SK-N-SH (cell line): ENCODE data around the gene GUCA1C. TPM values are rescaled to one million over a fixed set of nuclear protein-coding genes. Genes with fewer than 3 reads are reported as not detected.

Experiments used
- CTCF ChIA-PET: fragments of 300-600, 350-600 bp; formaldehyde crosslinking; extraction: SDS; loops from one replicate; lab custom pipeline; 2021; lab: Yijun Ruan, JAX
- POLR2A ChIA-PET: fragments of 350-600 bp; sonication (Branson Sonifier 250); formaldehyde crosslinking; extraction: SDS; loops from one replicate; lab custom pipeline; 2020; ENCODE audit warnings: antibody characterized with exemption, inconsistent platforms; lab: Yijun Ruan, JAX
- DNase-seq: peaks from one replicate; pipeline ENCODE4 v3.0.0; 2012
- H2AFZ ChIP-seq: fragments of 200-600 bp; sonication (generic); 2 replicates; pipeline ENCODE4 v1.8.1; 2016; ENCODE audit warnings: antibody characterized with exemption, mild to moderate bottlenecking, low read depth
- H3F3A ChIP-seq: fragments of 200-600 bp; sonication (generic); replicated peaks from 2 replicates; pipeline ENCODE3; 2016; ENCODE audit warnings: antibody characterized with exemption, mild to moderate bottlenecking; ENCODE audit not compliant: insufficient read depth
- H3K27ac ChIP-seq, 2 experiments: fragments of 200-500 bp in 1 of 2; fragments of 200-600 bp in 1 of 2; sonication (Bioruptor generic) in 1 of 2; sonication (generic), shearing (Covaris generic) in 1 of 2; 2 replicates each; pipeline versions ENCODE4 v1.5.1 to v1.6.1; 2014 to 2016; ENCODE audit warnings: low read depth in 2 of 2, inconsistent platforms in 1 of 2, low read length in 1 of 2, mild to moderate bottlenecking in 1 of 2, mixed read lengths in 1 of 2
- H3K27me3 ChIP-seq: fragments of 200-600 bp; sonication (generic), shearing (Covaris generic); 2 replicates; pipeline ENCODE4 v1.6.1; 2016; ENCODE audit warnings: mixed run types; ENCODE audit not compliant: insufficient read depth
- H3K36me3 ChIP-seq, 2 experiments: fragments of 200-500 bp in 1 of 2; fragments of 200-600 bp in 1 of 2; sonication (Bioruptor generic) in 1 of 2; sonication (generic) in 1 of 2; replicated peaks in 1 of 2; 2 replicates each; pipeline versions ENCODE3 to v1.5.1; 2014 to 2016; ENCODE audit warnings: low read length in 1 of 2, mild to moderate bottlenecking in 1 of 2; ENCODE audit not compliant: insufficient read depth in 2 of 2, control insufficient read depth in 1 of 2
- H3K4me1 ChIP-seq, 2 experiments: fragments of 200-500 bp in 1 of 2; fragments of 200-600 bp in 1 of 2; sonication (Bioruptor generic) in 1 of 2; sonication (generic), shearing (Covaris generic) in 1 of 2; 2 replicates each; pipeline versions ENCODE4 v1.5.1 to v1.6.1; 2014 to 2016; ENCODE audit warnings: low read depth in 1 of 2, low read length in 1 of 2, mixed run types in 1 of 2; ENCODE audit not compliant: insufficient read depth in 2 of 2, control insufficient read depth in 1 of 2
- H3K4me2 ChIP-seq: fragments of 200-600 bp; sonication (generic), shearing (Covaris generic); 2 replicates; pipeline ENCODE4 v1.6.1; 2017; ENCODE audit warnings: mixed run types
- H3K4me3 ChIP-seq, 2 experiments: fragments of 200-500 bp in 1 of 2; fragments of 200-600 bp in 1 of 2; sonication (Bioruptor generic) in 1 of 2; sonication (generic), shearing (Covaris generic) in 1 of 2; 2 replicates each; pipeline versions ENCODE4 v1.5.1 to v1.8.1; 2014 to 2016; ENCODE audit warnings: low read depth in 2 of 2, inconsistent platforms in 1 of 2, low read length in 1 of 2, mild to moderate bottlenecking in 1 of 2, mixed read lengths in 1 of 2, moderate library complexity in 1 of 2
- H3K79me2 ChIP-seq: fragments of 200-600 bp; sonication (generic); 2 replicates; pipeline ENCODE4 v1.8.1; 2017; ENCODE audit warnings: mild to moderate bottlenecking; ENCODE audit not compliant: insufficient read depth
- H3K9ac ChIP-seq: fragments of 200-600 bp; sonication (generic); 2 replicates; pipeline ENCODE4 v1.6.1; 2017; ENCODE audit warnings: mixed run types
- H3K9me2 ChIP-seq: fragments of 200-600 bp; sonication (generic); 2 replicates; pipeline ENCODE4 v1.6.1; 2017; ENCODE audit warnings: mixed run types
- H3K9me3 ChIP-seq: fragments of 200-600 bp; sonication (generic); 2 replicates; pipeline ENCODE4 v1.6.1; 2017; ENCODE audit warnings: mixed run types, mild to moderate bottlenecking, moderate library complexity
- H4K20me1 ChIP-seq: fragments of 200-600 bp; sonication (generic); 2 replicates; pipeline ENCODE4 v1.6.1; 2017; ENCODE audit warnings: mild to moderate bottlenecking, mixed run types; ENCODE audit not compliant: insufficient read depth
- FOXJ3 ChIP-seq: sonication (generic); formaldehyde crosslinking; IDR thresholded peaks from 2 replicates; pipeline ENCODE4 v1.5.1; 2020; ENCODE audit warnings: mild to moderate bottlenecking, missing genetic modification reagents
- FOXM1 ChIP-seq: IDR thresholded peaks from 2 replicates; pipeline ENCODE4 v1.4.0; 2012; ENCODE audit warnings: low read depth, mild to moderate bottlenecking
- GABPA ChIP-seq: IDR thresholded peaks from 2 replicates; pipeline ENCODE4 v1.4.0; 2012; ENCODE audit warnings: low read depth, mild to moderate bottlenecking
- MXI1 ChIP-seq: IDR thresholded peaks from 2 replicates; pipeline ENCODE4 v1.6.1; 2012; ENCODE audit warnings: mild to moderate bottlenecking, low read depth, low read length, improper control_type of control experiment
- NFIC ChIP-seq: IDR thresholded peaks from 2 replicates; pipeline ENCODE4 v1.4.0; 2012; ENCODE audit warnings: borderline replicate concordance
- NRF1 ChIP-seq: IDR thresholded peaks from 2 replicates; pipeline ENCODE4 v1.6.1; 2012; ENCODE audit warnings: low read depth, mild to moderate bottlenecking, low read length
- WGBS: methylation state at CpG from one replicate; pipeline ENCODE4 v1.1.6; 2017; ENCODE audit warnings: low lambda C conversion rate; 5-methylcytosine and 5-hydroxymethylcytosine counted together
- polyA plus RNA-seq, 3 experiments: library from polyadenylated mRNA; depleted of rRNA; stranded (reverse); fragments of >200 nt; gene quantifications; 2 replicates each; pipeline ENCODE4 v1.2.3, GENCODE V29; 2012
- TF ChIP-seq, protein P1 (sequence below): IDR thresholded peaks from 2 replicates; pipeline ENCODE4 v1.4.0; 2012; ENCODE audit warnings: low read depth, borderline replicate concordance
- TF ChIP-seq, protein P2 (sequence below): fragments of 150-350 bp; IDR thresholded peaks from 2 replicates; pipeline ENCODE4 v1.6.1; 2017; ENCODE audit warnings: antibody characterized with exemption, low read length, low read depth, borderline replicate concordance
- TF ChIP-seq, protein P3 (sequence below): fragments of 150-350 bp; IDR thresholded peaks from 2 replicates; pipeline ENCODE4 v1.6.1; 2016; ENCODE audit warnings: mild to moderate bottlenecking, low read depth, low read length
- TF ChIP-seq, protein P4 (sequence below): IDR thresholded peaks from 2 replicates; pipeline ENCODE4 v1.6.1; 2012; ENCODE audit warnings: mild to moderate bottlenecking, low read depth, low read length, moderate library complexity
- TF ChIP-seq, protein P5 (sequence below): IDR thresholded peaks from 2 replicates; pipeline ENCODE4 v1.4.0; 2012; ENCODE audit warnings: low read depth

GUCA1C gene
- polyA plus RNA-seq, 1 of the 3 experiments (the other 2 are of a cell fraction), result not detected

DNA sequence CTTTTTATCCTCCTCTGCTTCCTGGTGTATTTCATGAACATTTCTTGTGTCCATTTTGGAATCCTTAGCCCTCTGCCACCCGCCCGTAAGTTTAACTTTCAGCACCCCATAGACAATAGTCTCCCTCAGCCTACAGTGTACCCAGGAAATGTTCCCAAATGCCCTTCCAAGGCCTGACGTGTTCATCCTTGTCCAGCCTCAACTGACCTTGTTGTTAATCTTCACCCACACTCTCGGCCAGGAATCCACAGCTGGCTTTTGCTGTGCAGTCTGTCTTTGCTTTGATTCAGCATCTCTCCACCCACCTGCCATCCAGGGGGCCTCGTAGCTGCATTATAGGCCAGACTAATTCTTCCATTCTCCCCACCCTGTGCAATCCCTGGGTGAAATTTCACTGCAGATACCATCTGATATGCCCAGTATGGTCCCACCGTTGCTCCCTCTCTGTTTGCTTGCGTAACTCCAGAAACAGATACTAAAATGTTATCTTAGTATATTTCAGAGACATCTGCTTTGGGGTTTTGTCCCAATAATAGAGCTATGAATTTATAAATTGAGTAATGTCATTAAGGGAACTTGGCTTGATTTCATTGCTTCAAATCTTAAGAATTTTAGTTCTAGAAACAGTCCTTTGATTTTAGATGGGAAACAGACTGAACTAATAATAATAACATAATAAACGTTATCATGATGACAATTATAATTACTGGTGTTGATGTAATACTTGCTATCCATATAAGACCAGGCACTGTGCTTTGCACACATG, 16.6 kb downstream of the GUCA1C start:
- H2AFZ ChIP-seq, result no peak overlapping the region
- peaks cover 0 to 6% of the 10 kb centered on the region in 2 experiments; a peak in 1 of 4 replicates for H3K4me1 ChIP-seq
- no peak overlapping the region for H3K27ac ChIP-seq
- H3K4me3 ChIP-seq, result no peak overlapping the region
- CTCF ChIA-PET, result interaction anchor here (3.4 kb wide), 1 partner anchor 22 kb away, joined by 15 read pairs; no protein-coding TSS in a partner anchor
- no peak overlapping the region for H3K9ac ChIP-seq
- H3K4me2 ChIP-seq, result no peak overlapping the region
- H4K20me1 ChIP-seq, result no peaks in the 10 kb centered on the region
- H3K79me2 ChIP-seq, result no peaks in the 10 kb centered on the region
- no peaks in the 10 kb centered on the region for H3K9me2 ChIP-seq
- H3K9me3 ChIP-seq, result no peaks in the 10 kb centered on the region
- POLR2A ChIA-PET, result no interaction called here
- 52% methylated on average over 8 of the region's 8 CpGs for WGBS
- TF ChIP-seq FOXM1, result no peak
- TF ChIP-seq, protein P1, sequence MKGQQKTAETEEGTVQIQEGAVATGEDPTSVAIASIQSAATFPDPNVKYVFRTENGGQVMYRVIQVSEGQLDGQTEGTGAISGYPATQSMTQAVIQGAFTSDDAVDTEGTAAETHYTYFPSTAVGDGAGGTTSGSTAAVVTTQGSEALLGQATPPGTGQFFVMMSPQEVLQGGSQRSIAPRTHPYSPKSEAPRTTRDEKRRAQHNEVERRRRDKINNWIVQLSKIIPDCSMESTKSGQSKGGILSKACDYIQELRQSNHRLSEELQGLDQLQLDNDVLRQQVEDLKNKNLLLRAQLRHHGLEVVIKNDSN, result no peak
- TF ChIP-seq MXI1, result no peak
- no peaks in the 10 kb centered on the region for H3K36me3 ChIP-seq
- H3F3A ChIP-seq, result no peaks in the 10 kb centered on the region
- H3K27me3 ChIP-seq, result no peaks in the 10 kb centered on the region
- peak; percentile 34 for DNase-seq

DNA sequence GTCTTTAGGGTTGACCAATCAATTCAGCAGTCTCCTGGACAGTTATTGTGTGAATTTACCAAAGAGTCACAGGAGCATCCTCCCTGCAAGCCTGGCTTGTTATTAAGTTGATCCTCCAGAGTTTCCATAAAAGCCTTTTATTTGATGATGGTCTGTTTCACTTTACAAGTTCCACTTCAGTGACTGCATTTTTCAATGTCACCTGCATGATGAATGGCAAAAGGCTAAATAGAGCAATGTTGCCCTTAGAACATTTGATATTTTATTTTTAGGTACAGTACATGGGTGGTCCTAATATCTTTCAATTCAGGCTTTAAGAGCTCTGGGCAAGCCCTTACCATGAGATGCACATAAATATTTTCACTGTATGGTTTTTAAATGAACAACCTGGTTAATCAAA, 22.6 kb downstream of the GUCA1C start:
- ChIA-PET POLR2A (no interaction called here), CTCF (interaction anchor here (2.0 kb wide), 1 partner anchor 16 kb away, joined by 14 read pairs; no protein-coding TSS in a partner anchor)
- no peak overlapping the region for H2AFZ ChIP-seq
- no peaks in the 10 kb centered on the region for H3K79me2 ChIP-seq
- H3K9me3 ChIP-seq, result no peaks in the 10 kb centered on the region
- H4K20me1 ChIP-seq, result no peaks in the 10 kb centered on the region
- H3K9ac ChIP-seq, result no peak overlapping the region
- no peaks in the 10 kb centered on the region for H3F3A ChIP-seq
- TF ChIP-seq FOXJ3 (CRISPR knock-in tag), result no peak
- TF ChIP-seq NRF1, result no peak
- H3K4me2 ChIP-seq, result no peak overlapping the region
- H3K4me1 ChIP-seq, result no peaks in the 10 kb centered on the region
- H3K4me3 ChIP-seq, result no peak overlapping the region
- no peak for DNase-seq
- H3K27me3 ChIP-seq, result no peaks in the 10 kb centered on the region
- no peaks in the 10 kb centered on the region for H3K9me2 ChIP-seq
- no peak overlapping the region for H3K27ac ChIP-seq
- no peaks in the 10 kb centered on the region for H3K36me3 ChIP-seq

DNA sequence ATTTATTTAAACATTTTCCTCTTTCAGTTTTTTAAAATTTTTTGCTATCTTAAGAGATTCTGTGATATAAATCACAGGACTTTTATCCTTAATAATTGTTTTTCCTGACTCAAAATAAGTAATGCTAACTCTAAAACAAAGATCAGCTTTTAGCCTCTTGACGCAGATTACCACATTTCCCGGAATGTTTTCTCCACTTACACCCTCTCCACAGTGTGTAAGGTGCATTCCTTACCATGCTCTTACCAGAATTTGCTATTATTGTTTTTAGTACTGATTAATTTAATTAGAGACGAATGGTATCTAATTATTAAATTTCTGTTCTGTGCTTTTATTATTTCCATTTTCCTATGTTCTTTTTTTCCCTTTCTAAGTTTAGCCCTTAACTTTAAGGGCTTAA, 34.8 kb downstream of the GUCA1C start:
- Histone ChIP-seq H3K4me3 (no peak overlapping the region), H3K27ac (no peak overlapping the region), H3K9me3 (no peaks in the 10 kb centered on the region), H4K20me1 (no peaks in the 10 kb centered on the region), H3K79me2 (no peaks in the 10 kb centered on the region), H2AFZ (no peak overlapping the region), H3K4me2 (no peak overlapping the region), H3K27me3 (no peaks in the 10 kb centered on the region), H3K4me1 (0 out of 4 replicates have a peak, but pooled peaks cover 0 to 4% of the 10 kb centered on the region in 2 experiments), H3F3A (no peaks in the 10 kb centered on the region), H3K9me2 (no peaks in the 10 kb centered on the region), H3K9ac (no peak overlapping the region), H3K36me3 (no peaks in the 10 kb centered on the region)
- WGBS, result 63% methylated on average over 3 of the region's 3 CpGs
- POLR2A ChIA-PET, result no interaction called here
- DNase-seq, result no peak
- CTCF ChIA-PET, result interaction anchor here (0.9 to 11.8 kb wide), 2 partner anchors 252 to 329 kb away, joined by 3 to 199 read pairs; partner anchors contain the start of gene DZIP3
- TF ChIP-seq, protein P2, sequence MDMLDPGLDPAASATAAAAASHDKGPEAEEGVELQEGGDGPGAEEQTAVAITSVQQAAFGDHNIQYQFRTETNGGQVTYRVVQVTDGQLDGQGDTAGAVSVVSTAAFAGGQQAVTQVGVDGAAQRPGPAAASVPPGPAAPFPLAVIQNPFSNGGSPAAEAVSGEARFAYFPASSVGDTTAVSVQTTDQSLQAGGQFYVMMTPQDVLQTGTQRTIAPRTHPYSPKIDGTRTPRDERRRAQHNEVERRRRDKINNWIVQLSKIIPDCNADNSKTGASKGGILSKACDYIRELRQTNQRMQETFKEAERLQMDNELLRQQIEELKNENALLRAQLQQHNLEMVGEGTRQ, result no peak
- TF ChIP-seq FOXM1 (no peak), FOXJ3 (CRISPR knock-in tag) (no peak), GABPA (no peak), NFIC (no peak), MXI1 (no peak)
- TF ChIP-seq, protein P3, sequence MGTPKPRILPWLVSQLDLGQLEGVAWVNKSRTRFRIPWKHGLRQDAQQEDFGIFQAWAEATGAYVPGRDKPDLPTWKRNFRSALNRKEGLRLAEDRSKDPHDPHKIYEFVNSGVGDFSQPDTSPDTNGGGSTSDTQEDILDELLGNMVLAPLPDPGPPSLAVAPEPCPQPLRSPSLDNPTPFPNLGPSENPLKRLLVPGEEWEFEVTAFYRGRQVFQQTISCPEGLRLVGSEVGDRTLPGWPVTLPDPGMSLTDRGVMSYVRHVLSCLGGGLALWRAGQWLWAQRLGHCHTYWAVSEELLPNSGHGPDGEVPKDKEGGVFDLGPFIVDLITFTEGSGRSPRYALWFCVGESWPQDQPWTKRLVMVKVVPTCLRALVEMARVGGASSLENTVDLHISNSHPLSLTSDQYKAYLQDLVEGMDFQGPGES, result no peak
- TF ChIP-seq, protein P4, sequence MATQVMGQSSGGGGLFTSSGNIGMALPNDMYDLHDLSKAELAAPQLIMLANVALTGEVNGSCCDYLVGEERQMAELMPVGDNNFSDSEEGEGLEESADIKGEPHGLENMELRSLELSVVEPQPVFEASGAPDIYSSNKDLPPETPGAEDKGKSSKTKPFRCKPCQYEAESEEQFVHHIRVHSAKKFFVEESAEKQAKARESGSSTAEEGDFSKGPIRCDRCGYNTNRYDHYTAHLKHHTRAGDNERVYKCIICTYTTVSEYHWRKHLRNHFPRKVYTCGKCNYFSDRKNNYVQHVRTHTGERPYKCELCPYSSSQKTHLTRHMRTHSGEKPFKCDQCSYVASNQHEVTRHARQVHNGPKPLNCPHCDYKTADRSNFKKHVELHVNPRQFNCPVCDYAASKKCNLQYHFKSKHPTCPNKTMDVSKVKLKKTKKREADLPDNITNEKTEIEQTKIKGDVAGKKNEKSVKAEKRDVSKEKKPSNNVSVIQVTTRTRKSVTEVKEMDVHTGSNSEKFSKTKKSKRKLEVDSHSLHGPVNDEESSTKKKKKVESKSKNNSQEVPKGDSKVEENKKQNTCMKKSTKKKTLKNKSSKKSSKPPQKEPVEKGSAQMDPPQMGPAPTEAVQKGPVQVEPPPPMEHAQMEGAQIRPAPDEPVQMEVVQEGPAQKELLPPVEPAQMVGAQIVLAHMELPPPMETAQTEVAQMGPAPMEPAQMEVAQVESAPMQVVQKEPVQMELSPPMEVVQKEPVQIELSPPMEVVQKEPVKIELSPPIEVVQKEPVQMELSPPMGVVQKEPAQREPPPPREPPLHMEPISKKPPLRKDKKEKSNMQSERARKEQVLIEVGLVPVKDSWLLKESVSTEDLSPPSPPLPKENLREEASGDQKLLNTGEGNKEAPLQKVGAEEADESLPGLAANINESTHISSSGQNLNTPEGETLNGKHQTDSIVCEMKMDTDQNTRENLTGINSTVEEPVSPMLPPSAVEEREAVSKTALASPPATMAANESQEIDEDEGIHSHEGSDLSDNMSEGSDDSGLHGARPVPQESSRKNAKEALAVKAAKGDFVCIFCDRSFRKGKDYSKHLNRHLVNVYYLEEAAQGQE, result no peak
- TF ChIP-seq, protein P5, sequence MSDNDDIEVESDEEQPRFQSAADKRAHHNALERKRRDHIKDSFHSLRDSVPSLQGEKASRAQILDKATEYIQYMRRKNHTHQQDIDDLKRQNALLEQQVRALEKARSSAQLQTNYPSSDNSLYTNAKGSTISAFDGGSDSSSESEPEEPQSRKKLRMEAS, result no peak
